Measurements from ENCODE around the gene INO80.
"Not testable (repeated sequence)": the region's sequence is repeated elsewhere in the genome, so short reads cannot be mapped to it uniquely, and the experiment has no call there.

Gene INO80

DNA sequence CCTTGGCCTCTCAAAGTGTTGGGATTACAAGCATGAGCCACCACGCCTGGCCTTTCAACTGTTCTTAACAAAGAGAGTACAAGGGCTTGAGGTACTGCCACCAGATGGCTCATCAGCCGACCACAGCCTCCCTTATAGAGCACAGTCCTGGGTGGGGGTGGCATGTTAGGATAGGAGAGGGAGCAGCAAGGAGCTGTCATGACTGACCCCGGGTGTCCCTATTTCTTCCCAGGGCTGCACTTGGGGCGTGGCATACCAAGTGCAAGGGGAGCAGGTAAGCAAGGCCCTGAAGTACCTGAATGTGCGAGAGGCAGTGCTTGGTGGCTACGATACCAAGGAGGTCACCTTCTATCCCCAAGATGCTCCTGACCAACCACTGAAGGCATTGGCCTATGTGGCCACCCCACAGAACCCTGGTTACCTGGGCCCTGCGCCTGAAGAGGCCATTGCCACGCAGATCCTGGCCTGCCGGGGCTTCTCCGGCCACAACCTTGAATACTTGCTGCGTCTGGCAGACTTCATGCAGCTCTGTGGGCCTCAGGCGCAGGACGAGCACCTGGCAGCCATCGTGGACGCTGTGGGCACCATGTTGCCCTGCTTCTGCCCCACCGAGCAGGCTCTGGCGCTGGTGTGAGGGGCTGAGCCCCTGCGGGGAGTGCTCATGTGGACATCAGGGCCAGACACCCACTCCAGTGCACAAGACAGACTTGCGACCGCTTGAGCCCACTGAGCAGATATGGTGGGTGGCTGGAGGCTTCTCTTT, 160.8 kb downstream of the INO80 start:
- H3K4me3 ChIP-seq (ENCODE audit: low read length): no peak overlapping the region
- no peaks in the 10 kb centered on the region for H3K9me3 ChIP-seq (ENCODE audit: control insufficient read depth, low read length)
- no peak overlapping the region for H3K9ac ChIP-seq (ENCODE audit: low read length)
- peaks cover 11% of the 10 kb centered on the region for H3K4me1 ChIP-seq (ENCODE audit: control insufficient read depth, insufficient read depth, low read length)
- H3K36me3 ChIP-seq (ENCODE audit: control insufficient read depth, insufficient read depth, low read length, severe bottlenecking): peaks cover 11% of the 10 kb centered on the region
- DNase-seq (ENCODE audit: low read depth): no peak
- no peaks in the 10 kb centered on the region for H3K27me3 ChIP-seq (replicated peaks; ENCODE audit: control insufficient read depth, insufficient read depth, low read length)

DNA sequence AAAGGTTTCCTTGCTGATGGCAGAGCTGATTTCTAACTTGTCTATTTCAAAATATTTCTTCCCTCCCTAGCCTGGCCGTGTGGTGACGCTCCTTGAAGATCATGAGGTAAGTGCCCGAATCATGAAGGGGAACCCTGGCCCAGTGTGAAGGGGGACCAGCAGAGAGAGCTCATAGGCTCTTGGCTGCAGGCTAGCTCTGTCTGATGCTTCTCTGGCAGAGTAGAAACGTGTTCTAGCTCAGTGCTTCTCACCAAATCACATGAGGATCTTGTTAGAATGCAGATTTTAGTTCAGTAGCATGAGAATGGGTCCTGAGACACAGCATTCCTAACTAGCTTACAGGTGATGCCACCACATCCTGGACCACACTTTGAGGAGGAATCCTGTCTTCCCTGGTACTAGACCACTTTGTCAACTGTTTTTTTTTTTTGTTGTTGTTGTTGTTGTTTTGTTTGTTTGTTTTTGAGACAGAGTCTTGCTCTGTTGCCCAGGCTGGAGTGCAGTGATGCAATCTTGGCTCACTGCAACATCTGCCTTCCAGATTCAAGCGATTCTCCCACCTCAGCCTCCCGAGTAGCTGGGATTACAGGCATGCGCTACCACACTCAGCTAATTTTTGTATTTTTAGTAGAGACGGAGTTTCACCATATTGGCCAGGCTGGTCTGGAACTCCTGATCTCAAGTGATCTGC, 161.8 kb downstream of the INO80 start:
- peaks cover 11% of the 10 kb centered on the region for H3K4me1 ChIP-seq (ENCODE audit: control insufficient read depth, insufficient read depth, low read length)
- H3K27me3 ChIP-seq (replicated peaks; ENCODE audit: control insufficient read depth, insufficient read depth, low read length); H3K9me3 ChIP-seq (ENCODE audit: control insufficient read depth, low read length): not testable (repeated sequence)
- DNase-seq (ENCODE audit: low read depth): peak; percentile 34
- H3K4me3 ChIP-seq (ENCODE audit: low read length): peak overlapping the region; percentile 93
- H3K9ac ChIP-seq (ENCODE audit: low read length): peak overlapping the region; percentile 90
- peaks cover 11% of the 10 kb centered on the region for H3K36me3 ChIP-seq (ENCODE audit: control insufficient read depth, insufficient read depth, low read length, severe bottlenecking)

DNA sequence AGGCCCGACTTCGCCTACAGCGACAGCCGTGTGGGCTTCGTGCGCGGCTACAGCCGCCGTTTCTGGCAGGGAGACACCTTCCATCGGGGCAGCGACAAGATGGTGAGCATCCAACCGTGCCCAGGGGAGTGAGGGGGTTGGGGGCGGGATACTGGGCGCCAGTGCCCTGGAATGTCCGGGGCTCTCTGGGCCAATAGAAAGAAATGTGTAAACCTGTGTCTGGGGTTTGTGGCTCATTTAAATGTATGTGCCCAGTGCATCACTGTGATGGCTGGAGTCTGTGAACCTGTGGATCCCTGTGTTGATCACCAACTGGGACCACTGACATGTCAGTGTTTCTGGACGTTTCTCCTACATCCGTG, 162.4 kb downstream of the INO80 start:
- peak overlapping the region; percentile 93 for H3K4me3 ChIP-seq (ENCODE audit: low read length)
- peak overlapping the region; percentile 90 for H3K9ac ChIP-seq (ENCODE audit: low read length)
- peak; percentile 39 for DNase-seq (ENCODE audit: low read depth)
- H3K9me3 ChIP-seq (ENCODE audit: control insufficient read depth, low read length): no peaks in the 10 kb centered on the region
- H3K36me3 ChIP-seq (ENCODE audit: control insufficient read depth, insufficient read depth, low read length, severe bottlenecking): peaks cover 11% of the 10 kb centered on the region
- H3K27me3 ChIP-seq (replicated peaks; ENCODE audit: control insufficient read depth, insufficient read depth, low read length): no peaks in the 10 kb centered on the region
- peaks cover 11% of the 10 kb centered on the region for H3K4me1 ChIP-seq (ENCODE audit: control insufficient read depth, insufficient read depth, low read length)

DNA sequence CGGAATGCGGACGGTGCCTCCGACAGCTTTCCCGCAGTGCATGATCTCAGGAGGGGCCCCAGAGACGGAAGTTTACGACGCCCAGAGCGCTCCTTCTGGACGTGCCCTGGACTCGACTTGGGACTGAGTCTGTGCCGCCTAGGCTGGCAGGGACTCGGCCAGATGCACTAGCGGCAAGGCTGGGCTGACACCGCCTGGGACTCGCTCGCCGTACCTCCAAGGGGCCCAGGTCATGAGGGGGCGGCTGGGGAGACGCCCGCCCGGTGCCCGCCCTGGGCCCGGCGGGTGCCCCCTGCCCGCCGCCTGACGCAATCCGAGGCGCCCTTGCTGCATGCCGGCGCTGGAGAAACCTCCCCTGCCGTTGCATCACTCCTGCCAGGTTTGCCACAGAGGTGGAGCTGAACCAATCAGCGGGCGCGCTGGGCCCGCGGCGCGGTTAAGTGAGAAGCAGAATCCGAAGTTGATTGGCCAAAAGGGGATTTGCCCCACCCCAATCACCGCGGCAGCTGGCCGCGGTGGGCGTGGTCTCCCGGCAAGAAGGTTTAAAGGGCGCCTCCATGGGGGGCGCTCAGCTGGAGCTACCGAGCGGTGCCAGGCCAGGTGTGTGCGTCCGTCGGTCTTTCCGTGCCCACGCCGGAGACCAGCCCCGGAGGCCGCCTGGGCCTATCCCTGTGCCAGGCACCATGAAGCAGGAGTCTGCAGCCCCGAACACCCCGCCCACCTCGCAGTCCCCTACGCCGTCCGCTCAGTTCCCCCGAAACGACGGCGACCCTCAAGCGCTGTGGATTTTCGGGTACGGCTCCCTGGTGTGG, 163.0 kb downstream of the INO80 start, which contains the start of gene CHAC1:
TSS of gene CHAC1 (plus strand) at position 571 of the 812 bp plus-strand sequence. CDS start at position 684, 113 bp downstream.
- peak; percentile 98 for DNase-seq (ENCODE audit: low read depth)
- Histone ChIP-seq H3K4me3 (ENCODE audit: low read length) (peak within 1 kb of the TSS; percentile 93), H3K9ac (ENCODE audit: low read length) (peak within 1 kb of the TSS; percentile 90), H3K4me1 (ENCODE audit: control insufficient read depth, insufficient read depth, low read length) (peaks cover 11% of the 10 kb centered on the region), H3K36me3 (ENCODE audit: control insufficient read depth, insufficient read depth, low read length, severe bottlenecking) (peaks cover 11% of the 10 kb centered on the region), H3K9me3 (ENCODE audit: control insufficient read depth, low read length) (no peaks in the 10 kb centered on the region), H3K27me3 (replicated peaks; ENCODE audit: control insufficient read depth, insufficient read depth, low read length) (no peaks in the 10 kb centered on the region)

DNA sequence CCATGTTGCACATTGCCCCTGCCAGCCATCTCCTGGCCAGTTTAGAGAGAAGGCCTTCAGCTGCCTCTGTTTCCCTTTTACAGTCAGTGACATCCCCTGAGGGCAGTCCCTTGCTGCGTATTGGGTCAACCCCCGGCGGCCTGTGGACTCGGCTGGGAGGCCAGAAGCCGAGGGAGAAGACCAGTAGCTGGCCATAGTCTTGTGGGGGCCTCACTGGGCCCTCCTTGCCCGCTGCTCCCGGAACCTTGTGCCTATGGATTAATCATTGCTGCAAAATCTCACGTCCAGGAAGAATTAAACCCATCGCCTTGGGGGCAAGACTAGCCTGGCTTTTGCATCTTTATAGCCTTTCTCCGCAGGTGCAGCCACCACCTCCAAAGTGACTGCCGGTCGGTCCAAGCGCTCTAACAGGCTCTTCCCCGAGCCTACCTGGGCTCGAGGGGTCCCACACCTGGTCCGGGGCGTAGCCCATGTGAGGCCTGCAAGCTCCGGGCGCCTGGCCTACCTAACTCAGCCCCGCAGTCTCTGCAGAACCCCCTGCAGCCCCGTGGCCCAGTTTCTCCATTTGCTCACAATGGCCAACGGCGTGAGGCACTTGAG, 163.7 kb downstream of the INO80 start:
- Histone ChIP-seq H3K4me1 (ENCODE audit: control insufficient read depth, insufficient read depth, low read length) (peaks cover 11% of the 10 kb centered on the region), H3K27me3 (replicated peaks; ENCODE audit: control insufficient read depth, insufficient read depth, low read length) (no peaks in the 10 kb centered on the region), H3K9me3 (ENCODE audit: control insufficient read depth, low read length) (no peaks in the 10 kb centered on the region), H3K36me3 (ENCODE audit: control insufficient read depth, insufficient read depth, low read length, severe bottlenecking) (peaks cover 11% of the 10 kb centered on the region), H3K9ac (ENCODE audit: low read length) (peak overlapping the region; percentile 90), H3K4me3 (ENCODE audit: low read length) (peak overlapping the region; percentile 93)
- DNase-seq (ENCODE audit: low read depth): no peak

DNA sequence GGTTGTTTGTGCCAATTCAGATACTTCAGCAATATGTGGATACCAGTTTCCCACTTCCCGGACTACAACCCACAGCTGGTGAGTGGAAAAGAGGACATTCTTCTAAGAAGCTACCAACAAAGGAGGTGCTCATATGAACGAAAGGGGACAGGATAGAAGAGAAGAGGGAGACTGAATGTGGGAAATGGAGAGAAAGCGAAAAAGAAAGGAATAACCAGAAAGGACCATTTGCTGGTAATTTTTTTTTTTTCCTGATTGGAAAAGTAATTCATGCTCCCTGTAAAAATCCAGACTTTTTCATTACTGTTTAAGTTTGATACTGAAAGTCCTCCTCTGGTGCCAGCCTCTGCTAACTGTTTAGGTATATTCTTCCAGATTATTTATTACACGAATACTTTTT, 164.3 kb downstream of the INO80 start:
- H3K4me3 ChIP-seq (ENCODE audit: low read length): no peak overlapping the region
- DNase-seq (ENCODE audit: low read depth): no peak
- H3K4me1 ChIP-seq (ENCODE audit: control insufficient read depth, insufficient read depth, low read length): peaks cover 11% of the 10 kb centered on the region
- no peaks in the 10 kb centered on the region for H3K9me3 ChIP-seq (ENCODE audit: control insufficient read depth, low read length)
- peaks cover 11% of the 10 kb centered on the region for H3K36me3 ChIP-seq (ENCODE audit: control insufficient read depth, insufficient read depth, low read length, severe bottlenecking)
- H3K9ac ChIP-seq (ENCODE audit: low read length): no peak overlapping the region
- H3K27me3 ChIP-seq (replicated peaks; ENCODE audit: control insufficient read depth, insufficient read depth, low read length): no peaks in the 10 kb centered on the region

DNA sequence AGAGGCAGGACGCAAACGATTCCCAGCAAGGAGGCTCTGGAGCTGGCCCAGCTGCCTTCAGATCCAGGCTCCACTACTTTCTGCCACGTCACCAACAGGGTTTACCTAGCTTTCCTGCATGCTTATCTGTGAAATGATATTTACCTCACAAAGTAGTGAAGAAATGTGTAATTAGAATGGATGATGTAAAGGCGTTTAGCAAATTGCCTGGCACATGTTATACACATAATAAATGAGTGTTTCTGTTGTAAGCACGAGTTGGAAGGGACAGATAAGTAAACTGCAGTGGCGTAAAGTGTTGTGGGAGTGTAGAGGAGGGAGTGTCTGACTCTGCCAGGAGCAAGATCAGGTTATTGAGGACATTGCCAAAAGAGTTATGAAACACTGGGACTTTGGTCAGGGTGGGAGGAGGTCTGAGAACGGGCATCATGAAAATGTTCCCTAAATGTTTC, 166.3 kb downstream of the INO80 start:
- Histone ChIP-seq H3K36me3 (ENCODE audit: control insufficient read depth, insufficient read depth, low read length, severe bottlenecking) (no peaks in the 10 kb centered on the region), H3K9me3 (ENCODE audit: control insufficient read depth, low read length) (no peaks in the 10 kb centered on the region), H3K27me3 (replicated peaks; ENCODE audit: control insufficient read depth, insufficient read depth, low read length) (peaks cover 5% of the 10 kb centered on the region), H3K4me1 (ENCODE audit: control insufficient read depth, insufficient read depth, low read length) (peaks cover 11% of the 10 kb centered on the region), H3K4me3 (ENCODE audit: low read length) (no peak overlapping the region), H3K9ac (ENCODE audit: low read length) (no peak overlapping the region)
- DNase-seq (ENCODE audit: low read depth): no peak

DNA sequence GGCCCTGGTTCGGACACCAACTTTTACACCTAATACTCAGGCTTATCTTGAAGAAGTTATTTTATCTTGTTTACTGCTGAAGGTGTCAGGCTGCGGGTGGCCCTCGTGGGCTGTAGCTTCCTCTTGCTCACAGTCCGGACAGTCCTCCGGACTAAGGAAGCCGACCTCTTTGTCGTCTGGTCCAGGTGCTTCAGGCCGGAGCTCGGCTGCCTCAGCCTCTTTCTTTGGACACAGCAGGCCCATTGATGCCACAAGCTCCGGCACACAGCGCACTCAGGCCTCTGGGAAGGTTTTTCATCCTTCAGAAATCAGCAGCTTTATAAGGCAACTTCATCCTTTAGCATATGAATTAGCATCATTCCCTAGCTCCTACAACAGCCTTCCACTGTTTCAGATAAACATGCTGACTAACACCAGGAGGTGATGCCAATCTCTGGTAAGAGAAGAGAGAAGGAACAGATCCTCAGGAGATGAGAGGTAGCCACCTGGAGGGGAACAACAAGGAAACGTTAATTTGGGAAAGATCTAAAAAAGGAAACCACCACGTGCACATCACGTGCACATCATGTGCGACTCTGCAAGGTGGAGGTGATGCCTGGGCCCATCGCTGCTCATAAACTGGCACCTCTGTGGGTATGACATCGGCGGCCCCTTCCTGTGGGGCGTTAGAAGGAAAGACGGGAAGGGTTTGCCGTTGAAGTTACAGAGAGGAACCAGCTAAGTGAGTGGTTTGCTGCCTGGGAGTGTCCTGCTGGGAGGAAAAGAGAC, 167.2 kb downstream of the INO80 start:
- Histone ChIP-seq H3K4me3 (ENCODE audit: low read length) (no peak overlapping the region), H3K27me3 (replicated peaks; ENCODE audit: control insufficient read depth, insufficient read depth, low read length) (peaks cover 13% of the 10 kb centered on the region), H3K36me3 (ENCODE audit: control insufficient read depth, insufficient read depth, low read length, severe bottlenecking) (no peaks in the 10 kb centered on the region), H3K4me1 (ENCODE audit: control insufficient read depth, insufficient read depth, low read length) (peaks cover 8% of the 10 kb centered on the region), H3K9ac (ENCODE audit: low read length) (no peak overlapping the region), H3K9me3 (ENCODE audit: control insufficient read depth, low read length) (no peaks in the 10 kb centered on the region)
- no peak for DNase-seq (ENCODE audit: low read depth)

DNA sequence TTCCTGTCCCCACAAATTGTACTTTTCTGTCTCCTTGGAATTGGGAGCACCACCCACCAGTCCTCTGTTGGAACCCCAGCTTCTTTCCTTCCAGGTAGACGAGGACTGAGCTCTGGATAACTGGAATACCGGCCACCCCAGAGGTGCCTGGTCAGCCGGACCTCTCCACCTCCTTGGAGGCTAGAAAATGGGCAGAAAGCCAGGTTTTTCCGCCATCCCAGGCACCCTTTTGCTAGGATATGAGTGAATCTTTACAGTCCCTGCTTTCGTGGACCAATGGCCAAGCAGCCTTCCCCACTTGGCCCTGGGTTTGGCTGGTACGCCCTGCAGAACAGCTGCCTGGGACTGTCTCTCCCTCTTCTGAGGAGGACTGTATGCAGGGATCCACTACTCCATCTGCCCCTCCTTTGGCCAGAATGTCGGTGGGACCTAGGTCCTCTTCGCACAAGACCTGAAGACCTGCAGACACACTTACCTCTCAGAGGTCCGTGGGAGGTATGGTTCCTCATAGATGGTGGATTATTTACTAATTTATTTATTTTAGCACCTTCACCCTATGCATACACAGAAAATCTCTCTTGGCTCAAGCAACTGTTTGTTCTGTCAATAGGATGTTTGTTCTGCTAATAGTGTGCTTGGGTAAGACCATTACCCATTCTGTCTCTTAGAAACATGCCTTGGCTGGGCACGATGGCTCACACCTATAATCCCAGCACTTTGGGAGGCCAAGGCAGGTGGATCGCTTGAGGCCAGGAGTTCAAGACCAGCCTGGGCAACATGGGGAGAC, 171.4 kb downstream of the INO80 start:
- no peak for DNase-seq (ENCODE audit: low read depth)
- Histone ChIP-seq H3K27me3 (replicated peaks; ENCODE audit: control insufficient read depth, insufficient read depth, low read length) (peaks cover 13% of the 10 kb centered on the region), H3K4me1 (ENCODE audit: control insufficient read depth, insufficient read depth, low read length) (peaks cover 13% of the 10 kb centered on the region), H3K36me3 (ENCODE audit: control insufficient read depth, insufficient read depth, low read length, severe bottlenecking) (no peaks in the 10 kb centered on the region), H3K9ac (ENCODE audit: low read length) (no peak overlapping the region), H3K9me3 (ENCODE audit: control insufficient read depth, low read length) (no peaks in the 10 kb centered on the region), H3K4me3 (ENCODE audit: low read length) (no peak overlapping the region)
